HuH-7 (cell line): Measurements from ENCODE around the gene FGGY.

ENCODE experiments used
- DNase-seq: peaks from one replicate; pipeline ENCODE4 v3.0.0; 2011; ENCODE audit warnings: low spot score

The FGGY gene

DNA sequence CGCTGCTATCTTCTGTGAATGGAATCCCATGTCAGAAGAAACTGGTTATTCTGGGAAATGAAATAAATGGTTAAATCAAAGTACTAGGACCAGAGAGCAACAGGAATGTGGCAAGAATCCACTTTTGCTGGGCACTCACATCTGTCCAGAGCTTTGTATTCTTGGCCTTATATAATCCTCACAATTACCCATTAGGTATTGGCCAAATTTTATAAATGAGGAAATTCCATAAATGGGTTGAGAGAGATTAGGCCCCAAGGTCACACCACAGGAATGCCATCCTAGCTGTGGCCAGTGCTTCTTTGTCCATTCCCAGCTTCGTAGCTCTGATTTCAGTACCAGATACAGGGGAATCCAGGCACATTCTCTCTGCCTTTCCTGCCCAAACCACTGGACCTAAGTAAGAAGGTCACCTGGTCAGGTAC is 441.7 kb downstream of the FGGY start:
- no peak for DNase-seq

DNA sequence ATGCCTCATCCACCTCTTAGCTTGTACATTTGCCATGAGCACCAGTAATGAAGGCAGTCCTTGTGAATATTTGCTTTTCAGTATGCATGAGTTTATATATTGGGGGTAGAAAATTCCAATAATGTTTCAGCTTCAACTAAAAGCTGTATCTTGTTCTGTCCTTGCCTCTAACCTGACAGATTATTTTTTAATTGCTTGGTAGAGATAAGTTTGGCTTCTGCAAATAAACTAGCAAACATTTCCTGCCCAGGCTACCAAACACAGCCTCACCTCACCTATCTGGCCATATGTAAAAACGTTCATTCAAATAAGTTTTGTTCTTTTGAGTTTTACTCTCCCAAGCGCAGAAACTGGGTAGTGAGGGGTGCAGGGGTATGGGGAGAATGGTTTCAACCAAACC is 442.2 kb downstream of the FGGY start:
- DNase-seq: no peak

DNA sequence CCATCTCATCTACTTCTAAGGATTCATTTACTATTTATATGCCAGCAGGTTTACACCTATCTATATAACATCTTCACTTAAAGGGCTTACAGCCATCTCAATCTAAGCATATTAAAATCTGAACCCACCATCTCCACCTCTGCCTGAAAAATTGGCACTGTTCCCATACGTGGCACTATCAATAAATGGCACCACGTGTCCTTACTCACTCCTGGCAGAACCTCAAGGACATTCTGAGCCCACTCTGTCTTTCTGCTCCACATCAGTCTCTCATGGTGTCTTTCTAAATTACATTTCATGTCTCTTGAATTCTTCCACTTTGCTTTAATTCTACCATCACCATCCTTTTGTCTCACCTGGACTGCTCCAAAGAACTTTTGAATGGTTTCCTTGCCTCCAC is 445.6 kb downstream of the FGGY start:
- no peak for DNase-seq

DNA sequence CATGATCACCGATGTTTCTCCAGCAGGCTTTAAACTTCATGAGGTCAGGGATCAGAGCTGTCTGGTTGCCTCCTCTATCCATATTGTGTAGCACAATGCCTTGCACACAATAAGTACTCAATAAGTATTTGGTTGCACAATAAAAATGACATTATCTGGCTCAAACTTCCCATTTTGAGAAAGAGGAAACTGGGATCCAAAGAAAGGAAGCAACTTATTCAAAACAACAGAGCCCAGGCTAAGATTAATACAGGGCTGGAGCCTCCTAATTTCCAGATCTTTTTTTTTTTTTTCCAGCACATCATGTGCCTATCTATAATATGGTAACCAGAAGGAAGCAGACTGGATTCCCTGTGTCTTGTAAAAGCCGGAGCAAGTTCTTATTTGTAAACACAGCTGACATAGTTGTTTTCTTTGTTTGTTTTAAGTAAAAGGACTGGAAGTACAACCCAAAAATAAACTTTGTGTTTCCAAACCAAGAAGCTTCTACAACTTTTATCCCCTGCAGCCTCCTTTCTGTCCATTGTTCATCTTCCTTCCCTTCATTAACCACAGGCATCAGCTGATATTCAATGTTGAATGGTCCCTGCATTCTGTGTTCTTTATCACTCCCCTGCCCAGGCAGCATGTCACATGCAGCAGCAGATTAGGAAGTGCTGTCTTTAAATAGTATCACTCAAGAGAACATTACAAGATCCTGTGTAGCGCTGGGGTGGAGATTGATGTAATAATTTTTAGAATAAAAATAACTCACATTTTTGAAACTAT is 446.6 kb downstream of the FGGY start:
- DNase-seq: no peak

DNA sequence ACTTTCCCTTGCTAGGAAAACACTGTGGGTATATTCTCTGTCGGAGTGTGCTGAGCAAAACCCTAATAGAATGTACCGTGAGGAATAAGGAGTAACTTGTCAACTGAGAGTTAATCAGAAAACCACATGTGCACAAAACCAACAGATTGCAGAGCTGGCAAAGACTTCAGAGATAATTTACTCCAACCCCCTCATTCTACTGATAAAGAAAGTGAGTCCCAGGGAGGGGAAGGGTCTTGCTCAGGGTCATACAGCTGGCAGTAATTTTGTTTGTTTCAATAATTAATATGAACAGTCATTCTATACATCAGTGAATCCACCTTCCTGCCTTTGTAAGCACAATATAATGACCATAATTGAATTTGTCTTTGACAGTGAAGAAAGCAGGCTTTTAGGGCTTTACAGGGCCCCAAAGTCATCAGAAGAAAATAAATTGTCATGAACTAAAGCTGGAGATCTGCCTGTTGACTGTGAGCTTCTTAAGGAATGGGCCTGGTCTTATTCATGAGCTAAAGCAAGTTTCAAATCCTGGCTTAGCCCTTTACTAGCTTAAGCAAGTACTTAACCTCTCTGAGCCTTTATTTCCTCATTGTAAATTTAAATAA is 450.6 kb downstream of the FGGY start:
- DNase-seq: no peak

DNA sequence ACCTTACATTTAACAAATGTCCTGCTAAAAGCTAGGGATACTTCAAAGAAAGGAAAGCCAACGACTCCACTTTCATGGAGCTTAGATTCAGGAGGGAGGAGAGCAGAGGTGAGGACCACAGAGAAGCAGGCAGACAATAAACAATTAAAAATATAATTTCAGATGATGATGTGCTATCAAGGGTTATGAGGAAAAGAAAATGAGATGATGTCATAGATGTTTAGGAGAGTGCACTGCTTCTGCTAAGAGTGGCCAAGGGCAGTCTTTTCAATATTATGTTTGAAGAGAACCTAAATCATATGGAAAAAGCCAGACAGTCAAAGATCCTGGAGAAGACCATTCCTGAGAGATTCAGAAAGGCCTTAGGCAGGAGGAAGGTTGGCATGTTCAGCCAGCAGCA is 451.2 kb downstream of the FGGY start:
- no peak for DNase-seq

DNA sequence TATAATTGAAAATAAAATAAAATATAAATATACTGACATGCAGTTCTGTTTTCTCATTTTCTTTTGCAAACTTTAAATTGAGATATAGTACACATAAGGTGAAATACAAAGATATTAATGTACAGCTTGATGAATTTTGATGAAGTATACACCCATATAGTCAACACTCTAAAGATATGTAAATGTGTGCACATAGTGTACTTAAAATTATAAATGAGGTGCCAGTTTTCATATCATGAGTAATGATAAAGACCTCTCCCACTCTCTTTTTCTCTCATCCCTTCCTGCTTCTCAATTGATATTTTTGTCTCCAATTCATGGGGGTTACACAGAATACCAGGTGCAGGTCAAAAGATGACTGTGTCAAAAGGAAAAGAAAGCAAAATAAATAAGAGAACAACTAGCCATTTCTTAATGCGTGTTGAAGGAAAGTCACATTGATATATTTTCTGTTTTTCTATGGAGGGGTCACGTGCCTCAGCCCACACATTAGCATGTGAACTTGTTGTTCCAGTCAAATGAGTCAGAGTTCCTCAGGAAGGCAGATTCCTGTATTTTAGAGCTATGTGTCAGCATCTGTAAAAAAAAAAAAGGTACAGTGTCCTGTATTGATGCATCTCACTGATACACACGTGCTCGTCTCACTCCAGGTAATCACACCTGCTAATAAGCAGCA is 453.6 kb downstream of the FGGY start:
- no peak for DNase-seq

DNA sequence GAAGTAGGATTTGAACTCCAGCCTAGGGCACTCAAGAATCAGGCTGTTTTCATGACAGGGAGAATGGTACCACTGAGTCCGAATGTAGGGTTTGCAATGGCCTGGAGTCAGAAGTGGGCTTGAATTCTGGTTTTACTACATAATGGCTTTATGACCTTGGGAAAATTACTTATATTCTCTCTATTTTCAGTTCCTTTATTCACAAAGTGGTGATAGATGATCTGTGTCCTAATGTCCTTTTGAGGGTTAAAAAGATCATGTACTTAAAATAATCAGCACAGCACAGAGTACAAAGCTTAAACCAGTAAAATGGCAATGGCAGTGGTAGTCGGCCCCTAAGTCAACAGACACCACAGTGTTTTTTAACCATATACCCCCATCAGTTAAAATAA is 454.1 kb downstream of the FGGY start:
- no peak for DNase-seq

DNA sequence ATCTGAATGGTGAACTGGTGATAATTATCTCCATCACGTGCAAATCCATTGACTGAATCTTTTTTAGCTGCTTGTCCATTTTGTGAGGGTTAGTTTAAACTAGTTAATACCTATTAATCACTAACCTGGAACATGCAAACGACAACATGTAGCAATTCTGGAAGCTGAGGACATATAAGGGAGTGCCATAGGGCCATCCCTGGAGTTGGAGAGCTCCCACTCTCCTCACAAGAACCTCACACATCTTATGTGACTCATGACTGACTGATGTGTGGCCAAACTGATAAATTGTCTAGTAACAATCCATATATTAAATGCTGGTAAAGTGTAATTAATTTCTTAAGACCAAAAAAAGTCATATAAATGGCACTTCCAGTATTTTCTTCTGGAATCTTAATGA is 454.9 kb downstream of the FGGY start:
- DNase-seq: no peak

DNA sequence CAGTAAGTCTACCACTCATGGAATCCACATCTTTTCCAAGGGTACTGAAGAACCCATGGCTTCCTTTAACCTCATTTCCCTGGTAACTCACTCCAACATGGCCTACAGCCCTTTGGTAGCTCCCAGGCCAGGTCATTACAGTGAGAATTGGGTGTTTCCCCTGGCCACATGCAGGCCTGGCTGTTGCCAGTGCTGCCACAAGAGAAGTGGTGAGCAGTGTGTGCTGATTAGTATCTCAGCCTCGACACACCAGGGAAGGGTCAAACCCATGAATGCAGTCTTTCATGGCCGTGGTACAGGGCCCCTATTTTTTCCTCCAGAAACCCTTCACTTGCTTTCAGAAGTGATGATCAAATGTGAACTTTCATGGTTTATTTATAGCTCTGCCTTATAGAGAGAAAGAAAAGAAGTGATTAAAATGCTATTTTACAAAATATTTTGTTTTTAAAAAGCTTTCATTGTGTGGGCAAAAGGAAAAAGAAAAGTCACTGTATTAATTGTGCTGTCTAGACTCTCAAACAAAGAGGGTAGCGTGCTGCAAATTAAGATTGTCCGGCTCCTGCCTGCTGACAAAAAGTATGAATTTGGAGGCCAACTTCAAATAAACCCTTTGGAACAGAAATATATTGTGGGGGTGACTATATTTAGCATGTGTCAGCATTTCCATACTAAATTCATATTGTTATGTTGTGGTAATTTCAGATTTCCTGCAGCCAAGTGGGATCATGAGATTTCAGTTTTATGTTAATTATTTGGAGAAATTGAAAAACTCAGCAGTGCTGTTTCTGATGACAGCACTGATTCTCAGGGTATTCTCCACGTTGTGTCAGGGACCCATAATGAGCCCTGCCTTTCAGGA is 455.9 kb downstream of the FGGY start:
- no peak for DNase-seq

DNA sequence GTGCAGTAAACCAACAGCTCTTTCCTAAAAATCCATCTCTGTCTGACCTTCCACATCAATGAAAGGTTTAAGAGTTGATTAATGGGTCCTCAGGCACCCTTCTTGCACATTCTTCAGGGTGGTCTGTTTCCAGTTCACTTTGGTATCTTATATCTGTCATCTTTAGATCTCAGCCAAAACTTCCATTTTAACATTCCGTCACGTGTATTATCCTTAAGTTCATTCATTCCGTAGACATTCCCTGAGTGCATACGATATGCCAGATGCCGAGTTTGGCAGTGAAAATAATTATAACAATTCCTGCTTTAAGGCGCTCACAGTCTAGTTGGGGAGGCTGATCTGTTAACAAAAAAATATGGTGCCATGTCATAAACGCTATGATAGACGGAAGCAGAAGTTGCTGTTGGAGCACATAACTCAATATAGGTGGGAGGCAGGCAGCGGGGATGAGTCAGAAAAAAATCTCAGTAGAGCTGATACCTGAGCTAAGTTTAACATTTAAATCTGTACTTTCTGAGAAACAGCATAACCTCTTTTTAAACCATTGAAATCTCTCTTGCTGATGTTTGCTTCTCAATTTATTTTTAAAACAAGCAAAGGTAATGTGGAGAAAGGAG is 458.3 kb downstream of the FGGY start:
- DNase-seq: no peak

DNA sequence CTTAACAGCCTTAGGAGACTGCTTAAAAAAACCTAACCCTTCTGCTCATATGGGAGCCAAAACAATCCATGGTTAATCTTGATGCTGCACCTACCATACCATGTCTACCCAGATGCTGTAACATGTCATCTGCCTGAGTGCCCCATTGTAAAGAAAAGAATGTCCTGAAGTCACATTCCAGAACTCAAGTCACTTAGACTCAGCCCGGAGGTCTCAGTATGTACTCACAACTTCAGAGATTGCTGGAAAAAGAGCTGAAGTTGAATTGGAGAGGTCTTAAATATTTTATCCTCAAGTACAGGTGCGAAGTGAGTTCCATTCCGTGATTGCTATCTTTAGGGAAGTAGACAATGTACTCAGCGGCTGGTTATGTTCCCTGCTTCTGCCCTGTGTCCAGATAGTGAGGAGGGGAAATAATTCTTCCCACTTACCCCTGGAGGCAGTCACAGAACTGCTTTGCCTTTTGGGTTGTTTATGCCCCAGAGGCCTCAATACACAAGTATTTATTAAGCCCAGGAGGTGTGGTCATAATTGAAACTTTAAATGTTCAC is 460.4 kb downstream of the FGGY start:
- DNase-seq: no peak

DNA sequence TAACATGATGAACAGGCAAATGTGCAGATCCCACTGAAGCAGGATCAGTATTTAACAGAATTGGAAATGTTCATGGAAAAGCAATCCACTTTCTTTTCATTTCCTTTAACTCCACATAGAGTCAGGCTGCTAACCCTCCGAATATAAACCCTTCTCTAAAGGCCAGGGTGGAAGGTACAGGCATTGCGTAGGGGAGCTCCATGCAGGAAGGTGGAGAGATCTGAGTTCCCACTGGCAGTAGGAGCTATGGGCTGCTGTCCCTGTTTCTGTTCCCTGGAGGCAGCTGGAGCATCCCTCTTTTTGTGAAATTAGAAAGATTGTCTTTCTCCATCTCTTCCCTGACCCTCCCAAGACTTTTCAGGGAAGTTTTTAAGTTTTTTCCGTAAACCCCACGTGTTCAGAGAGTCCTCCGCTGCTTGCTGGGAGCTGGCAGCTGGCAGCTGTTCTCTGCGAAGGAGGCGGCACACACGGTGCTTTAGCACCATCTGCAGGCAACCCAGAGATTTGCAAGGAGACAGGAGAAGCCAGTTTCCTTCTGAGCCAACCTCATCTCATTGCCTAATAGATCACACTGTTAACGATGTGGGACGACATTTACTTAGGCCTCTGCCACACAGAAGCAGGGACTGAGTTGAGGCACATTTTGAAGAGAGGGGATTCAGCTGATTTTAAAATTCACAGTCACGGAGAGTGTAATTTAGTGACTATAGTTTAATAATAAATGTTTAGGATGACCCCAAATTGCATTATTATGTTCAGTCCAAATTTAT is 462.4 kb downstream of the FGGY start:
- DNase-seq: peak; percentile 66

DNA sequence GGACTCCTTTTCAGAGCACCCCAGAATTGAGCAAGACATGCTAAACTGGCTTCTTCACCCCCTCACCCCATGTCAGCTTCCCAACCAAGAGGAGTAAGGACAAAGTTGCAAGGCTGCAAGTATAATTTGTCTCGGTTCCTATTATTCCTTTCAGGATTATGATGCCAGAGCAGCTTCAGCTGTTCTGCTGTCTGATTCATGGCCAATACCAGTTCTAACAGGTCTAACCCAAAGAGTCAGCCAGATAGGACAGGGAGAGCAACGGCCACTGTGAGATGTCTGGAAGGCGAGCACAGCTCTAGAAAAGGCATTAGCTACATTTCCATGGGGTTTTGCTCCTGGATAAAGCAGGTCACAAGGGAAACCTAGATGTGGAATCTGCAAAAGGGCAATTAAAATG is 464.5 kb downstream of the FGGY start:
- no peak for DNase-seq

DNA sequence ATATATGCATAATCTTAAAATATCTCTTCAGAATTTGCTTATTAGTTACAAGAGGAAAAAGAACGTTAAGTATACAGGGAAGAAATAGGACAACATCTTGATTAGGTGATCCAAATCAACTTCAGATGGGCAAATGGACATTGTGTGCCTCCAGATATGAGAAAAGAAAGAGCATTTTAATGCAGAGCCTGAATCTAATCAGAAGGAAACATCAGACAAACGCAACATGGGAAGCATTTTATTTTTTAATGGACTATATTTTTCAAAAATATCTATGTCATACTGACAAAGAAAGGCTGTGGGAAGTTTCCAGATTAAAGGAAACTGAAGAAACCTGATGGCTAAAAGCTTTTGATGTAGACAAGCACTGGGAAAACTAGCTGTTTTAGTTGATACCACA is 466.5 kb downstream of the FGGY start:
- no peak for DNase-seq

DNA sequence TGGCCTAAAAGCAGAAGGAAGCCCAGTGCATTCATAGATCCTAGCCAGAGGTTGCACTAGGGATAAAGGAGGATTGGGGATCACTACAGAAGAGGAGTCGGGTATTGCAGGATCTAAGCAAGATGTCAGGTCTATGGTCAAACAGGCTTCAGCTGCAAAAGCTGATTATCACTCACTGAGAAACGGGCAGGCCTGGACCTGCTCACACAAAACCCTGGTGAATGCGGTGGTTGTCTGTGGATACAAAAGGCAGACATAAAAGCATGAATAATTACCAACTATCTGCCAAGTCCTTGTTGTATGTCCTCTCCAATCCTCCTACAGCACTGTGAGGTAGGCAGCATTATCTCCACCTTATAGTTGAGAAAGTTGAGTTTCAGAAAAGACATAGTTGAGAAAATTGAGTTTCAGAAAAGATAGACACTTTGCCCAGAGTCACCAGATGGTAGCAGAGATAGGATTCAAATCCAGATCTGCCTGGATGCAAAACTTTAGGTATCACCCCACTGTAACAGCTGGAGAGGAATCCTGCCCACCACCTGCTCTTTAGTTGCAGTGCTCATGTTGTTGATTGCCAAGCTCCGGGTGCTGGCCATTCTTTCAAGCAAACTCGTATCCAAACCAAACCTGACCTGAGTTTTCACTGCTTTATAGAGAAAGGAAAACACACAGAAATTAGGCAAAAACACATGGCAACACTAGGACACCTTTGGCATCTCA is 468.3 kb downstream of the FGGY start:
- no peak for DNase-seq

DNA sequence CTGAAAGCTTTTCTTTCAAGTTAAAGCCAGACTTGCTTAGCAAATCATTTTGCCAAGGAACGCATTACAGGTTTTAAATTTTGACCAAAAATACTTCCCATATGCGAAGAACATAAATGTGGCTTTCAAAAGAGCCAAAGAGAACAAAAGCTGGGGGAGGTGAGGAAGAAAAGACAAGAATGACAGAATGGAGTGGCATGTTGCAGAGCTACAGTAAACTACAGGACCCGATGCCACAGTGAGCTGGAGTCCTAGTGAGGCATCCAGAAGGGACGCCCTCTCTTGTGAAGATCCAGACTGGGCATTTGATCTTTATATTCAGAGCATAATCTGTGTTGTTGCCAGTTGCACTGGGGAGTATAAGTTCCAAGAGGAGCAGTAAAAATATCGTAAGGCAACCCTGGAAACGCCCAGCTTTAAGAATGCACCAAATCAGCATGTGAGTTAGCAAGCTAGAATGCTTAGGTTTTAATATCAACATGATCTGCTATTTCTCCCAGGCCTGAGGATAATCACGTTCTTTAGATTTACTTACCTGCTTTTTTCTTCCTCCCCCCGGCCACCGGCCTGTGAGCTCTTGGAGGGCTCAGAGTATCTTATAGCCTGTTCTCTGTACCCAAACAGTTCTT is 469.4 kb downstream of the FGGY start:
- no peak for DNase-seq

DNA sequence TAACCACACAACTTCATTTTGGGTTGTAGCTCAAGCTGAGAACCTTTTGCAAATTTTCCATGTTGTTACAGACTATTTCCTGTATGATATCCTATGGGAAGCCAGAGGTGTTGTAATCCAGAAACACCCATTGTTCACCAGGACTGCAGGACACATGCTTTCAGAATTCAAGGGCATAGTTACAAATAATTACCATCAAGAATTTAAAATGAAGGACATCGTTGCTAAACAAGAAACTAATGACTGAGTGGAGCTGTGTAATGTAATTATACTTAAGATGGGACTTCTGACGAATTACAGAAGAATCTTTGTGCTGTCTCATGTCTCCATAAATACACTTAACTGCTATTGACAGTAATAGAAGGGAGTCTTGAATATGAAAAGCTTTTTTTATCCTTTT is 470.2 kb downstream of the FGGY start:
- DNase-seq: no peak

DNA sequence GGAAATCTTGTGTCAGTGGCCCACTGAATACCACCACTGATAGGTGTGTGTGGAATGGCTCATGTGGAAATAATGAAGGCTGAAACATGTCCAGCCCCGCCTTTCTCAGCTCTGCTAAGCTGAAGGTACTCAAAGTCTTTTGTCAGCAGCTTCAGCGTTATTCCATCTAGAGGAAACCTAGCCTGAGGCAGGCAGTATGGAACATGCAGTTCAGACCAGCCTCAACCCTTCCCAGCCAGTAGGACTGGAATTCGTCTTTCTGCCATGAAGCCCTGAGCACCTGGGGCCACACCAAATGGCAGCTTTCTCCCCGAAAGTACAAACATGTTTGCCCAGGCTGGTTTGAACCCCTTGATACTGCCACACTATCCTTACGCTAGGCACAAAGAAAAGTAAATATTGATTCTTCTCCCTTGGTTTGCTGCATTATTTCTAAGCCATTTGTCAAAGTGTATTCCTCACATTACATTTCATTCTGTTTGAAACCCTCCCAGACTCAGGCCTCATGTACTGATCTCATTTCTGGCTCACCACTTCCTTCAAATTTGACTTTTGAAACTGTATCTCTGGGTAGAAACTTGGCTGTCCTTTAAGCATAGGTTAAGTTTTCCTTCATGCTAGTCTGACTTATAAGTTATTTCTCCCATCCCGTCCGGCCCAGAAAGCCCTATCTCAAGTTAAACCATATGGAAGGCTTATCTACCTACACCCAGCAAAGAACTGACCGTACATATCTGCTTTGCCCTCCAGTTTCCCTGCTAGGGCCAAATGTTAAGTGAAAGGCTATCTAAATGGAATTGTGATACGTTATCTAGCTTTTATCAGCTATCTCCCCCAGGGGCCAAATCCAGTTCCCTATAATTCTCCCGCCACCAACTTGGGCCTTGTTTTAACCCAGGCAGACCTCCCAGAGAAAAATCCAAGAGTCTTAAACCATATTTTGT is 472.2 kb downstream of the FGGY start:
- DNase-seq: no peak
